TTC549 (cell line): ENCODE measurements around the gene SHISA9.
"Not testable (repeated sequence)": the region's sequence is repeated elsewhere in the genome, so short reads cannot be mapped to it uniquely, and the experiment has no call there.

ENCODE experiments used
- FAIRE-seq: peaks from 2 replicates; lab custom pipeline; 2012; peaks lifted over from hg19 to GRCh38; lab: Jason Lieb, UNC

Gene SHISA9

DNA sequence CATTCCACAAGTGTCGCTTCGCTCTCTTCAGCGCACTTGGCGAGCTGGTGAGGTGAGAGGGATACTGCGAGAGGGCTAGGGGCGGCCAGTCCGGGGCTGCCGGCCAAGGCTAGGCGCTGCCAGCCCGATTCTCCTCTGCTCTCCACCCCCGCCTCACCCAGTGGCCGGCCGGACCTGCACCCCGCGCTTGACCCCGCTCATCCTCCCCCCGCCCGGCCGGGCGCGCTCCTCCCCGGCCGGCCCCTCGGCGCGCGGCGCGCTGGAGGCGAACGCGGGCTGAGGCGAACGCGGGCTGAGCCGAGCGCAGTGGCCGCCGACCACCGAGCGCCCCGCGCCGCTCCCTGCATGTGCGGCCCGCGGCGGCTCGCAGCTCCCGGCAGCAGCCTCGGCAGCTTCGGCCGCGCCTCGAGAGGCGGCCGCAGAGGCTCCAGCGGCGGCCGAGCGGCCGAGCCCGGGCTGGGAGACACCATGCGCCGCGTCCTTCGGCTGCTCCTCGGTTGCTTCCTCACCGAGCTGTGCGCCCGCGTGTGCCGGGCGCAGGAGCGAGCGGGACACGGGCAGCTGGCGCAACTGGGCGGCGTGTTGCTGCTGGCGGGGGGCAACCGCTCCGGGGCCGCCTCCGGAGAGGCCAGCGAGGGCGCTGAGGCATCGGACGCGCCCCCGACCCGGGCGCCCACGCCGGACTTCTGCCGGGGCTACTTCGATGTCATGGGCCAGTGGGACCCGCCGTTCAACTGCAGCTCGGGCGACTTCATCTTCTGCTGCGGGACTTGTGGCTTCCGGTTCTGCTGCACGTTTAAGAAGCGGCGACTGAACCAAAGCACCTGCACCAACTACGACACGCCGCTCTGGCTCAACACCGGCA, at the start of gene SHISA9:
SHISA9 (plus strand) TSS at position 2 of the 865 bp plus-strand sequence.
- no peak for FAIRE-seq

DNA sequence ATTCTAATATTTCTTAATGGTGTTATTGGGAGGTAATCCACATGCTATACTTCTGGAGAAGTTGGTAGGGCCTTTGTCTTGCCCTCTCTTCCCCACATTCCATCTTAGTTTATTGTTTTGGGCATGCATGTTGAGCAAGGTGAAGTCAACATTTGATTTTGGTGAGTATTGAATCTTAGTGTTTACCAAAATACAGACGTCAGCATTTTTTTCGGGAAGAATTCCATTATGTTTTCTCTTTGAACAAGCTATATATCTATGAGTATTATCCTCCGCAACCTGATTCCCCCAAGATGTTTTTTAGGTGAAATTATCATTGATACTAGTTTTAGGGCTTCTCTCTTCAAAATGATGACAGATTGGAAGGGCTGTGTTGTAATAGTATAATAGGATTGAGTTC, 47.4 kb upstream of the SHISA9 start:
- FAIRE-seq, result no peak

- FAIRE-seq, result not testable (repeated sequence)
These were observed 44.0 kb upstream of the SHISA9 start for GRCh38 chr16:12857435-12857834.

DNA sequence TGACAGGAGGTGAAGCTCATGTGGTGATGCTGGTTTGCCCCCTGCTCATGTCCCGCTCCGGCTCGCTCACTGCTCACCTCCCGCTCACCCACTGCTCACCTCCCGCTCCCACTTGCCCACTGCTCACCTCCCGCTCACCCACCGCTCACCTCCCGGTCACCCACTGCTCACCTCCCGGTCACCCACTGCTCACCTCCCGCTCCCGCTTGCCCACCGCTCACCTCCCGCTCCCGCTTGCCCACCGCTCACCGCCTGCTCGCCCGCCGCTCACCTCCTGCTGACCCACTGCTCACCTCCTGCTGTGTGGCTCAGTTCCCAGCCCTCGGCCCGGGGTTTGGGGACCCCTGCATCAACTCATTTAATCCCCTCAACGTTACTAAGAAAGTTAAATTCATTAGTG, 39.1 kb upstream of the SHISA9 start:
- no peak for FAIRE-seq

GRCh38 chr16:12862941-12863340, 38.5 kb upstream of the SHISA9 start:
- FAIRE-seq, result no peak

GRCh38 chr16:12866981-12867551, 34.3 kb upstream of the SHISA9 start:
- no peak for FAIRE-seq

GRCh38 chr16:12868169-12868568, 33.2 kb upstream of the SHISA9 start:
- no peak for FAIRE-seq

DNA sequence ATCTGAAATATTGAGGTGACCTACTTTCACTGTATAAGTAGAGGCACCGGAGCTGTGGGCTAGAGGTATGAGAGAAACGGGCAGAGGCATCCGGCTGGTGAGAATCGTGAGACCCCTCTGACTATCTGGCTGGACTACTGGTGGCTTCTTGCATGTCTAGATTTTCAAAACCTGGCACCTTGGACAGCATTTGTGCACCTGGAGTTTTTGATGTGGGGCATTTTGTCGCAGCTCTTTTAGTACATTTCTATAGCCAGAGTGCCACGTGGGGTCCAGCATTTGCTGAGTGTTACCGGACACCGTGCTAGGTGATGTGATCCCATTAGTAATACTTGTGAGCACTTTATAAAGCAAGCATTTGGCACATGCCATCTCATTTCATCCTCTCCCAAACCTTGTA, 32.6 kb upstream of the SHISA9 start:
- FAIRE-seq, result no peak

DNA sequence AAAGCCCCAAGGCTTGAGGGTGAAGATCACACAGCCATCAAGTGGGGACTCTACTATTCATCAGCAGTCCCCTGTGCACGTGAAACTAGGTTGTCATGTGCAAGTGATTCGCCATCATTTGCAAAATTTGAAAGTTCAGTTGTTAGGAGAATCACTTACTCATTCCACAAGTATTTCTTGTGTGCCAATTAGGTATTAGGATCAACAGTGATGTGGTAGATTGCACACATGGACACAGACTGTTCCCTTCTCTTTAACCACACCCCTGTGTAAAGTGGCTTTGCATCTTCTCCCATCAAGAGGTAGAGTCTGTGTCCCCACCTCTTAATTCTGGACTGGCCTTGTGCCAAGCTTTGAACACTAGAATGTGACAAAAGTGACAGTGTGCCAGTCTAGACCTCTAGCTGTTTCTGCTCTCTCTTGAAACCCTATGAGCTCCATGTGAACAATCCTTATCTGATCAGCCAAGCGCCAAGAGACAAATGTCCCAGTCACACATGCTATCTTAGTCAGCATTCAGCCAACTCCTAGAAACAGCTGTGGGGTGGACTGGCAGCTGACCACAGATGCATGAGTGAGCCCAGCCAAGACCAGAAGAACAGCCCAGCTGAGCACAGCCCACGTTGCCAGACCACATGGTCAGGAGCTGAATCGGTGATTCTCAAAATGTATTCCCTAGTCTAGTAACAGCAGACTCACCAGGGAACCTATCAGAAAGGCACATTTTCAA, 31.5 kb upstream of the SHISA9 start:
- FAIRE-seq, result no peak

DNA sequence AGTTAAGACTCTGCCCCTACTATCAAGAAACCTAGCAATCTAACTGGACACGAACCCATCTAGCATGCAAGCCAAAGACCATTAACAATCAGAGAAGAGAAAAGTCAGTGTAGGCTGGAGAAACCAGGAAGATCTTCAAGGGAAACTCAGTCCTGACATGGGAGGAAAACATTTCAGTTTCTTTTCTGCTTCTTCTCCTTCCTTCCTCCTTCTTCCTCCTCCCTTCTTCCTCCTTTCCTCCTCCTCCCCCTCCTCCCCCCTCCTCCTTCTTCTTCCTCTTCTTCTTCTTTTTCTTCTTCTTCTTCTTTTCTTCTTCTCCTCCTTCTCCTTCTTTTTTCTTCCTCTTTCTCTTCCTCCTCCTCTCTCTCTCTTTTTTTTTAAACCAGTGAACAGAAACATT, 29.6 kb upstream of the SHISA9 start:
- no peak for FAIRE-seq

GRCh38 chr16:12874186-12874585, 27.2 kb upstream of the SHISA9 start:
- FAIRE-seq, result no peak

DNA sequence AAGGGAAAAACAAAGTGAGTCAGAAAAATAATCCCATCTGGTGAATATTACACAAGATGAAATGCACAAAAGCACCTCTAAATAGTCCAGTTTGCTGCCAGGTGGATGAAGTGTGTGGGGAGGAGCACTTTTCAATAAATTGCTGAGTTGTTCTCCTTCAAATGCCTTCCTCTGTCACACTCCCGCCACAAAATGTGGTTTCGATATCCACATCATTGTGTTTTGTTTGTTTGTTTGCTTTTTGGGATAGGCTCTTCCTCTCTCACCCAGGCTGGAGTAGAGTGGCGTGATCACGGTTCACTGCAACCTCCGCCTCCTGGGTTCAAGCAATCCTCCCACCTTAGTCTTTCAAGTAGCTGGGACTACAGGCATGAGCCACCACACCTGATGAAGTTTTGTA, 24.6 kb upstream of the SHISA9 start:
- FAIRE-seq, result no peak

DNA sequence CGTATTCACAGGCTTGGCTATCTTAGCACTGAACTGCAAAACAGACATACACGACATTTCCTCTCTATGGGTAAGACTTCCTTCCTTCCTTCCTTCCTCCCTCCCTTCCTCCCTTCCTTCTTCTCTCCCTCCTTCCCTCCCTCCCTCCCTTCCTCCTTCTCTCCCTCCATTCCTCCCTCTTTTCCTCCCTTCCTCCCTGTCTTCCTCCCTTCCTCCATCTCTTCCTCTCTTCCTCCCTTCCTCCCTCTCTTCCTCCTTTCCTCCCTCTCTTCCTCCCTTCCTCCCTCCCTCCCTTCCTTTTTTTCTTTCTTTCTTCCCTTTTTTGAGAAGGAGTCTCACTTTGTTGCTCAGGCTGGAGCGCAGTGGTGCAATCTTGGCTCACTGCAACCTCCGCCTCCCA, 22.4 kb upstream of the SHISA9 start:
- FAIRE-seq, result no peak

DNA sequence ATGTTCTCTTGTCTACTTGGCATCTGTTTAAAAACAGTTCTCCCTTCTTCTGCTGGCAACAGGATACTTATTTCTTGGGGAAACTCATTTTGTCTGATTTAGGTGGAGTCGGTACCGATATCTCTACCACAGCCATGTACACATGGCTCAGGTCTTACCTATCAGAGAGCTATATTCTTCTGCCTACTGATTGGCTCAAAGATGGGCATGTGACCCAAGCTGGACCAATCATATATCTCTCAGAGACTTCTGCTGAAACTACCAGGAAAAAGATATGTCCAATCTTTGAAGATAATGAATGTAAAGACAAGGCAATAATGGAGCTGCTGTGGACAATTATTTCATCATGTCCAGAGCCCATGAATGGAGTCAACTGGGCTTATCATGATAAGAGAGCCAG, 21.6 kb upstream of the SHISA9 start:
- FAIRE-seq, result no peak

DNA sequence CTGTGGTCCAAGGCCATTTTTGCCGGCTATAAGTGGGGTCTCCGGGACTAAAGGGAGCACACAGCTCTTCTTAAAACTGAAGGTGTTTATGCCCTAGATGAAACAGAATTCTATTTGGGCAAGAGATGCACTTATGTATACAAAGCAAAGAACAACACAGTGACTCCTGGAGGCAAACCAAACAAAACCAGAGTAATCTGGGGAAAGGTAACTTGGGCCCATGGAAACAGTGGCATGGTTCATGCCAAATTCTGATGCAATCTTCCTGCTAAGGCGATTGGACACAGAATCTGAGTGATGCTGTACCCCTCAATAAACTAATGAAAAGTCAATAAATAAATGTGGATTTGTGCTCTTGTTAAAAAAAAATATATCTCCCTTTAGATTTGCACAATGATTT, 20.2 kb upstream of the SHISA9 start:
- FAIRE-seq, result no peak

DNA sequence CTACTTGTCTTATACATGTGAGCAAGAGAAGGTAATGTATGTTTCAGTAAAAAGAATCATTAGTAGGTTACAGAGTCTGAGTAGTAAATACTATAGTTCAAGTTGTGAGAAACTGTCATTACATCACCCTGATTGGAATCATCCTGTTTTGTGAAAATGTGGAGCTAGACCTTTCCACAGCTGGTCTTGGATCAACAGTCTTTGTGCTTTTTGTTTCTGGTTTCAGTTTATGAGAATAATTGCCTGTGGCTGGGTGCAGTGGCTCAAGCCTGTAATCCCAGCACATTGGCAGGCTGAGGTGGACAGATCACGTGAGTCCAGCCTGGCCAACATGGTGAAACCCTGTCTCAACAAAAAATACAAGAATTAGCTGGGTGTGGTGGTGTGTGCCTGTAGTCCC, 19.7 kb upstream of the SHISA9 start:
- no peak for FAIRE-seq

DNA sequence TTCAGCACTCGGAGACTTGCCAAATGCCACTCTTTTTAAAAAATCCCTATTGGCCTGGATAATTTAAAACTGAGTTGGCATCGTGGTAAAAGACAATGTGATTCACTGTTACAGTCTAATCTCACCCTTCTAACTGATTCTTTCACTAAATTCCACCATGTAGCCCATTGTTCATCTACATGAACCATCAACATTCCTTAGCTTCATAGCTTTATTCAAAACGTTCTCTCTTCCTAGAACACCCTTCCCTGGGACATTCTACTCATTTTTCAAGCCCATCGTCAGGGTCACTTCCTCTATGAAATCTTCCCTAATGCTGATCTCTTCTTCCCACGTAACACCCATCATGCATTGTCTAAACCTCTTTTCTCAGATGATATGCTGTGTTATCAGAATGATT, 15.7 kb upstream of the SHISA9 start:
- no peak for FAIRE-seq

DNA sequence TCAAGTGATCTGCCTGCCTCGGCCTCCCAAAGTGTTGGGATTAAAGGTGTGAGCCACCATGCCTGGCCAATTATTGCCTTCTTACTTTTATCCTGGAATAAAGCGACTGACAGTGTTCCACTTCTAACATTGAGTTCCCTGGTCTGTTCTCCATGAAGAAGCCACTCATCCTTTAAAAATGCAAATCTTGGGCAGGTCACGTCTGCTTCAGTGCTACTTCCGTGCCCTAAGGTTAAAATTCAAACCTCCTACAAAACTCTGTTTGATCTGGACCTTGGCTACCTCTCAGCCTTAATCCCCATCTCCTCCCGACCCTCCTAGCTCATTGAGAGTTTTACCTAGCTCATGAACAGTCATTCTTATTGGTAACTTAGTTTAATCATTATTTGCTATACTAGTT, 9.6 kb upstream of the SHISA9 start:
- FAIRE-seq, result no peak

DNA sequence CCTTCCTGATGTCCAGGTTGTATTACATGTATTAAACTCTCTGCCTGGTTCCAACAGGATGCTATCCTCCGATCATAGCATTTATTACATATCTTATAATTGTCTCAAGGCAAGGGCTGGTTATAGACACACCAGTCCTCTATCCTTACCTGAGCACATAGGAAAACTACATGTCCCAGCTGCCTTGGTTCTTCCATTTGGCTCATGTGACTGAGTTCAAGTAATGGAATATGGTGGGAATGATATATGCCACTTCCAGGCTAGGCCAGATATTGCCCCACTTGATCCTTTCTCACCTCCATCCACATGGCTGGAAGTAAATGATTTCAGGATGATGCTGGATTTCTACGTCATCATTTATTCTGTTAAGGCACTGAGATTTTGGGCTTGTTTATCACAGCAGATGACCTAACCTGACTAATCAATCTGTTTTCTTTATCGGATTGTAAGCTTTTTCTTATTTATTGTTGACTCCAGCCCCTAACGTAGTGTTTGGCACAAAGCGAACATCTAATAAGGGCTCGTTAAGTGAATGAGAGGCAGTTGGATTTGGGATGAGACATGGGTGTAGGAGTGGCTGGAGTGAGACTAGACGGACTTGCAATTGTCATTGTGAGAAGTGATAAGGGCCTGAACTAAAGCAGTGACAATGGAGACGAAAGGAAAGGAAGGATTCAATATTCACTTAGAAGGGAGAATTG, 8.2 kb upstream of the SHISA9 start:
- no peak for FAIRE-seq

DNA sequence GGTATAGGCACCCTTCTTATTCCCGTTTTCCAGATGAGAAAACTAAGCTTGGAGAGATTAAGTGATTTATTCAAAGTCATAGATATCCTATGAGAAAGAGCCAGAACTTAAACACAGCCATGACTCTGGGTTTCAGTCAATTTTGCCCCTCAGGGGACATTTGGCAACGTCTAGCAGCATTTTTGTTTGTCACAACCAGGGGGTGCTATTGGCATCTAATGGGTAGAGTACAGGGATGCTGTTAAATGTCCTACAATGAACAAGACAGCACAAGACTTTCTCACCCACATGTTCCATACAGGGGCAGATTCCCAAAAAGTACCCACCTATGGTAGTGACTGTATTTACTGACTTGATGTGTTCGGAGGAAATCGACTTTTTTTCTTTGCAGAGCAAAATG, 4.8 kb upstream of the SHISA9 start:
- FAIRE-seq, result no peak

- no peak for FAIRE-seq
These were observed 2.8 kb upstream of the SHISA9 start for GRCh38 chr16:12898551-12898950.

DNA sequence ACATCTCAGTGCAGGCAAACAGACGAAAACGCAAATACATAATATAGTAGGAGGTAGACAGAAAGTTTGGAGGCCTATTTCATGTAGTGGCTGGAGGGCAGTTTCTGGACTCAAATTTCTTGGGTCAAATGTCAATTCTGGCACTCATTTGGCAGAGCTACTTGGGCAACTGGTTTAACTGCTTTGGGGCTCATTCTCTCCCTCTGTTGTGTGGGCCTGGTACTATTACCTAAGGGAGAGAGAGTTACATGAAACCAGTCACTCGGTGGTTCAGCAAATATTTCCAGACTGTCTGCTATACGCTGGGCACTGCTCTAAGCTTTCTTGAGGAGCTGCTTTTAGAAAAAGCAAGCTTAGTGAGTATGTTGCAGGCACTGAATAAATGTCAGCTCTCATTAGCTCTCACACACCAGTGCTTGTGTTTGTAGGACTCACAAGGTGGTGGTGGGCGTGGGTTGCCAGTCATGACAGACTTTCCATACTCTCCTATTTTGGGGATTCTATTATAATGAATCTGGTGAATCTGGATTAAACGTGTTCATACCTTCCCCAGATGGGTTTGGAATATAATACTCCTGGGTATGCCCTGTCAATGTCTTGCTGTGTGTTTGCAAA, 1.8 kb upstream of the SHISA9 start:
- FAIRE-seq, result no peak
